ENCODE measurements around the gene CYB5RL. TPM values are rescaled to one million over a fixed set of nuclear protein-coding genes. Genes with fewer than 3 reads are reported as not detected.

The CYB5RL gene
- total and polyA plus RNA-seq, 5 experiments from 2014 or later = 2.4 to 10.5 (median 4.0) TPM

GRCh38 chr1:54207287-54207686 lies 7.5 kb upstream of the CYB5RL start:
- ATAC-seq (no peak), DNase-seq (no peak)
- Mint-ChIP-seq H3K4me1 (peaks cover 9 to 22% (median 16%) of the 10 kb centered on the region in 4 donors), H3K27me3 (no peaks in the 10 kb centered on the region), H3K36me3 (peaks cover 13 to 92% (median 49%) of the 10 kb centered on the region in 3 donors), H3K4me3 (no peak overlapping the region), H3K9me3 (no peaks in the 10 kb centered on the region), H3K27ac (no peak overlapping the region)
- POLR2A ChIA-PET = no interaction called here

DNA sequence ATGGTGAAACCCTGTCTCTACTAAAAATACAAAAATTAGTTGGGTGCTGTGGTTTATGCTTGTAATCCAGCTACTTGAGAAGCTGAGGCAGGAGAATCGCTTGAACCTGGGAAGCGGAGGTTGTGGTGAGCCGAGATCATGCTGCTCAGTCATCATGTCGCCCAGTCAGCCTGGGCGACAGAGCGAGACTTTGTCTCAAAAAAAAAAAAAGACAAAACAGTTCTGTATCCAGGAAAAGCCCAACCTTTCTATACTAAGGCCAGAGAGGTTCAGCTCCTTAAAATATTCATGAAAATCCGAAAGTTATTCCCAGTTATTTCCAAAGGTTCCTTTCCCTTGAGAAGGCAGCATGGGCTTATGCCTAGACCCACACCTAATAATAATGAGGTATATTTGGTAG lies 4.4 kb upstream of the CYB5RL start:
- POLR2A ChIA-PET = no interaction called here
- H3K4me1 Mint-ChIP-seq = peaks cover 13 to 47% (median 34%) of the 10 kb centered on the region in 4 donors
- no peaks in the 10 kb centered on the region for H3K27me3 Mint-ChIP-seq
- H3K9me3 Mint-ChIP-seq = no peaks in the 10 kb centered on the region
- peaks cover 13 to 65% (median 26%) of the 10 kb centered on the region in 3 donors for H3K36me3 Mint-ChIP-seq
- DNase-seq (no peak), ATAC-seq (no peak)
- H3K4me3 Mint-ChIP-seq = no peak overlapping the region
- no peak overlapping the region for H3K27ac Mint-ChIP-seq

DNA sequence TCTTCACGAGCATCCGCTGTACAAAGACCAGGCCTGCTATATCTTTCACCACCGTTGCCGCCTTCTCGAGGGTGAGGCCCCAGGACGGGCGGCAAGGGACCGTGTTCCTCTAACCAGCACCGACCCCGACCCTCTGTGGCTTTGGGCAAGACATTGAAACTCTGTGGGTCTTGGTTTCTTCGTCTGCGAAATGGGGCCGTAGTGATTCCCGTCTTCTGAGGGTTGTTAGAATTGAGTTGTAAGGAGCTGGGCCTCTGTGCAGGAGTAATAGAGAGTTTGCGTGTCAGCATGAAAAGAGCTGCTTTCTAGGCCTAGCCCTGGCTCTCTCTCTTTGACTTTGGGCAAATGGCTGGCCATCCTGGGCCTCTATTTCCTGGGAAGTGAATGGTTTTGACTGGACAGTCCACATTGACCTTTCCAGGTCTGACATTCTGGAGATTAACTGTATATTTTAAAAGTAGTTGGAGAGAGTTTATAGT lies 728 bp upstream of the CYB5RL start:
- peak overlapping the region; percentile 88 to 97 (median 93) for H3K4me3 Mint-ChIP-seq
- H3K9me3 Mint-ChIP-seq = no peaks in the 10 kb centered on the region
- no peak for DNase-seq
- H3K4me1 Mint-ChIP-seq = peaks cover 18 to 44% (median 38%) of the 10 kb centered on the region in 4 donors
- H3K27ac Mint-ChIP-seq = peak overlapping the region; percentile 83 to 94 (median 92)
- ATAC-seq = no peak
- H3K36me3 Mint-ChIP-seq = peaks cover 0 to 34% (median 11%) of the 10 kb centered on the region in 3 donors
- POLR2A ChIA-PET = interaction anchor here (0.9 to 1.4 kb wide), 6 partner anchors 11 to 289 kb away, joined by 3 to 8 read pairs (median 4); partner anchors contain the start of genes IFT25 and SSBP3
- H3K27me3 Mint-ChIP-seq = no peaks in the 10 kb centered on the region

DNA sequence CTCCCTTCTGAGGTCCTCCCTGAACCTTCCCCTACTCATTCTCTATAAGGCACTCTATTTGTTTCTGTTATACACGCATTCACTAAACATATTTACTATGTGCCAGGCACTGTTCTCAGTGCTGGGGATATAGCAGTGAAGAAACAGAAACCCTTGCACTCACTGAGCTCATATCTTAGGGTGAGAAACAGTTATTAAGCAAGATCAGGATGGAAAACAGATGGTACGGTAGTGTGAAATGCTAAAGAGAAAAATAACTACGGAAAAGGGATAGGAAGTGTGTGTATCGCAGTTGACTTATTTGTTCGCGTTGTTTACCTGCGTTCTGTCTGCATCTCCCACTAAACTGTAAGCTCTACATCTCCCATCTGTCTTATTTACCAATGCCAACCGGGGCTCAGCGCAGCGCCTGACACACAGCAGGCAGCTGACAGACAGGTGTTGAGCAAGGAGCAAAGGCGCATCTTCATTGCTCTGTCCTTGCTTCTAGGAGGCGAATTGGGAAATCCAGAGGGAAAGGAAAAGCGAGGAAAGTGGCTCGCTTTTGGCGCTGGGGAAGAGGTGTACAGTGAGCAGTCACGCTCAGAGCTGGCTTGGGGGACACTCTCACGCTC lies 572 bp downstream of the CYB5RL start:
- peak in 1 of 10 donors; percentile 11 for DNase-seq
- no peak for ATAC-seq

DNA sequence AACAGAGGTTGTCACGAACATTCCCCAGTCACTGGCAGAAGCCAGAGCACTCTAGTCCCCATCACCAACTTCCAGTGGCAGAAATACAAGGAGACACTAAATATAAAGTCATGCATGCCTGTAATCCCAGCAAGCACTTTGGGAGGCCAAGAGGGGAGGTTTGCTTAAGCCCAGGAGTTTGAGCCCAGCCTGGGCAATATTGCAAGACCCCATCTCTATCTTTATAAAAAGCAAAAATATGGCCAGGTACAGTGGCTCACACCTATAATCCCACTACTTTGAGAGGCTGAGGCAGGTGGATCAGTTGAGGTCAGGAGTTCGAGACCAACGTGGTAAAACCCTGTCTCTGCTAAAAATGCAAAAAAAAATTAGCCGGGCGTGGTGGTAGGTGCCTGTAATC lies 6.4 kb downstream of the CYB5RL start:
- Mint-ChIP-seq H3K9me3 (no peaks in the 10 kb centered on the region), H3K27me3 (no peaks in the 10 kb centered on the region), H3K36me3 (peaks cover 4 to 54% (median 5%) of the 10 kb centered on the region in 3 donors), H3K4me1 (peaks cover 0 to 3% (median under 1%) of the 10 kb centered on the region in 4 donors), H3K27ac (peak overlapping the region in 1 of 10 donors; percentile 86), H3K4me3 (no peak overlapping the region)
- ATAC-seq = no peak
- DNase-seq = no peak
- POLR2A ChIA-PET = no interaction called here

More for the DNA sequence above, 572 bp downstream of the CYB5RL start:
- Mint-ChIP-seq H3K4me3 (peak overlapping the region; percentile 88 to 97 (median 93)), H3K4me1 (peaks cover 15 to 41% (median 38%) of the 10 kb centered on the region in 4 donors), H3K36me3 (peaks cover 0 to 34% (median 5%) of the 10 kb centered on the region in 3 donors), H3K9me3 (no peaks in the 10 kb centered on the region), H3K27me3 (no peaks in the 10 kb centered on the region), H3K27ac (peak overlapping the region; percentile 83 to 94 (median 92))
- POLR2A ChIA-PET = interaction anchor here (0.8 to 1.4 kb wide), 7 partner anchors 11 to 290 kb away, joined by 3 to 8 read pairs (median 3); partner anchors contain the start of genes IFT25 and SSBP3

GRCh38 chr1:54191525-54191924 lies 8.3 kb downstream of the CYB5RL start:
- Mint-ChIP-seq H3K27me3 (no peaks in the 10 kb centered on the region), H3K4me1 (no peaks in the 10 kb centered on the region), H3K9me3 (no peaks in the 10 kb centered on the region), H3K4me3 (no peak overlapping the region), H3K36me3 (peaks cover 4 to 69% (median 11%) of the 10 kb centered on the region in 3 donors), H3K27ac (no peak overlapping the region)
- ATAC-seq (no peak), DNase-seq (no peak)
- POLR2A ChIA-PET = no interaction called here

GRCh38 chr1:54190526-54190925 lies 9.3 kb downstream of the CYB5RL start:
- POLR2A ChIA-PET = no interaction called here
- peaks cover 4 to 73% (median 16%) of the 10 kb centered on the region in 3 donors for H3K36me3 Mint-ChIP-seq
- H3K4me3 Mint-ChIP-seq = no peak overlapping the region
- ATAC-seq (no peak), DNase-seq (no peak)
- H3K27me3 Mint-ChIP-seq = no peaks in the 10 kb centered on the region
- H3K4me1 Mint-ChIP-seq = no peaks in the 10 kb centered on the region
- H3K27ac Mint-ChIP-seq = no peak overlapping the region
- H3K9me3 Mint-ChIP-seq = no peaks in the 10 kb centered on the region

DNA sequence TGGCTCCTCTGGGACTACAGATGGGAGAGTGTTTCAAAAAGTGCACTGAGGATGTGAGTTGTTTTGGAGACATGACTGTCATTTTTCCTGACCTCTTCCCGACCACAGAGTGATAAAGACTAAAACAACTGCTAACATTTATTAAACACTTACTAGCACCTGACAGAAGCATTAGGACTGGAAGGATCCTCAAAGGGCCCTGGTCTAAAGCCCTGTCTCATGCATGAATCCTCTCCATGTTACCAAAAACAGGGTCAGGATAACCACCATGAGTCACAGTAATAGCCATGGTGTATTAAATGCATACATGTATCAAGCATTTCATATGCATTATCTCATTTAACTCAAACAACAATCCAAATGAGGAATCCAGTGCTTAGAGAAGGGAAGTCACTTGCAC lies 11.5 kb downstream of the CYB5RL start:
- no peak overlapping the region for H3K27ac Mint-ChIP-seq
- H3K27me3 Mint-ChIP-seq = no peaks in the 10 kb centered on the region
- DNase-seq = no peak
- H3K9me3 Mint-ChIP-seq = no peaks in the 10 kb centered on the region
- POLR2A ChIA-PET = no interaction called here
- H3K4me3 Mint-ChIP-seq = no peak overlapping the region
- no peak for ATAC-seq
- H3K36me3 Mint-ChIP-seq = peaks cover 4 to 63% (median 16%) of the 10 kb centered on the region in 3 donors
- H3K4me1 Mint-ChIP-seq = no peaks in the 10 kb centered on the region

DNA sequence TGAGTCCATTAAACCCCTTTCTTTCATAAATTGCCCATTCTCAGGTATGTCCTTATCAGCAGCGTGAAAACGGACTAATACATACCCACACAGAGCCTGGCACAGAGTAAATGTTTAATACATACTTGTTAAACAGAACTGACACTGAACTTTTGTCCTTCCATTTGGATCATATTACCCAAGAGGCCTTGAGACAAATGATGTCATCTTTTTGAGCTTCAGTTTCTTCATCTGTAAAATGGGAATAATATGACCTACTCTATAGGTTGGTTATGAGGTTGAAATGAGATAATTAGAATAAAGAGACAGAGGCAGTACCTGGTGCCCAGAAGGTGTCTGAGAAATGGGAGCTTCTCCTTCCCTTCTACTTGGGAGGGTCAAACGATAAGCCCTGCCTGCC lies 13.8 kb downstream of the CYB5RL start:
- H3K36me3 Mint-ChIP-seq = peaks cover 0 to 50% (median 16%) of the 10 kb centered on the region in 3 donors
- no peaks in the 10 kb centered on the region for H3K27me3 Mint-ChIP-seq
- POLR2A ChIA-PET = no interaction called here
- H3K27ac Mint-ChIP-seq = no peak overlapping the region
- H3K4me3 Mint-ChIP-seq = no peak overlapping the region
- no peak for DNase-seq
- ATAC-seq = no peak
- no peaks in the 10 kb centered on the region for H3K4me1 Mint-ChIP-seq
- H3K9me3 Mint-ChIP-seq = no peaks in the 10 kb centered on the region

- peaks cover 0 to 37% (median 5%) of the 10 kb centered on the region in 3 donors for H3K36me3 Mint-ChIP-seq
- no peaks in the 10 kb centered on the region for H3K27me3 Mint-ChIP-seq
- no peak overlapping the region for H3K27ac Mint-ChIP-seq
- no peak overlapping the region for H3K4me3 Mint-ChIP-seq
- DNase-seq = no peak
- H3K9me3 Mint-ChIP-seq = no peaks in the 10 kb centered on the region
- POLR2A ChIA-PET = no interaction called here
- ATAC-seq = no peak
- H3K4me1 Mint-ChIP-seq = no peaks in the 10 kb centered on the region
Measured at GRCh38 chr1:54180701-54181360, 19.0 kb downstream of the CYB5RL start.

DNA sequence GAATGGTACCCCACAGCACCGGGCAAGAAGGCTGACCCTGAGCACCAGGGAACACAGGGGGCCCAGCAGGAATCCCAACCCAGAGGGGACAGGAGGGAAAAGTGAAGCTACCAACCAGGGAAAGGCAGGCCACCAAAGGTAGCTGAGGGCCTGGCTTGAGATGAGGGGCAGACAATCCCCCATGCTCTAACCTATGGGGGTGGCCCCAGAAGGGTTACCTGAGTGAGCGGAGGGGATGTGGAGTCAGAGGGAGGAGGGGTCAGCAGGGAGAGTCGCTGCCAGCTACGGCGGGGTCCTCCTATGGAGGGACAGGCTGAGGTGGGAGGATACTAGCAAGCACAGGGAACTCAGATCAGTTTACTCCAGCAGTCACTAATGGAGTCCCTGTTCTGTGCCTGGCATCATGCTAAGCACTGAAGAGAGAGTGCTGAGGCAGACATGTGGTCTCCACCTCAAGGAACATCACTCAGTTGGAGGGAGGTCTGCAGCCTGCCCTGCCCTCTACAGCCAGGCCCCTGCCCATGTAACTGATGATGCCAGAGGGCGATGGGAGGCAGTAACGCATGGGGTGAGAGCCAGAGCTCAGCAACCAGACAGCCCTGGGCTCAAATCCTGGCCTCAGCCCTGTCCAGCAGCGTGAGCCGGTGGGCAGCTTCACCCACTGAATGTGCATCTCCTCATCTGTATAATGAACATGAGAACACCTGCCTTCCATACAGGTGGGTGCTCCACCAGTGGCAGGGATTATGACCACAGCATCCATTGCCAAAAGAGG lies 21.3 kb downstream of the CYB5RL start:
- no peak for DNase-seq
- POLR2A ChIA-PET = no interaction called here
- Mint-ChIP-seq H3K9me3 (no peaks in the 10 kb centered on the region), H3K27me3 (no peaks in the 10 kb centered on the region), H3K4me1 (no peaks in the 10 kb centered on the region), H3K36me3 (peaks cover 0 to 28% (median 2%) of the 10 kb centered on the region in 3 donors), H3K4me3 (no peak overlapping the region), H3K27ac (no peak overlapping the region)
- ATAC-seq = no peak

DNA sequence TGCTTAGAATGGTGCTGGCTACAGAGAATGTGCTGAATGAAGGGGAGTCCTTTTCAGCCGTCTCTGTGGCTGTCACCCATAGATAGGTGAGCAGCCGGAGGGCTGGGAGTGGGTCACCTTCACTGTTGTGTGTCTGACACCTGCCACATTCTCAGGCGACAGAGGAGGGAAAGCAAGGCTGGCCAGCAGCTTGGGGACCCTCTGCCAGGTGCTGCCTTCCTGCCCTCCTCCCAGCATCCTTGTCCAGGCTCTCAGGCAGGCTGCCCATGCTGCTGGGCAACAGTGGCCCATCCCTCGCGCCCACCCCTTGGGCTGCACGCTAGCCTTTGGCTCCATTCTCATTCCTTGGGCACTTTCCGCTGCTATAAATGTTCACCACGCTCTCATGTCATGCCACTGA lies 22.1 kb downstream of the CYB5RL start:
- H3K27me3 Mint-ChIP-seq = no peaks in the 10 kb centered on the region
- no peak for ATAC-seq
- H3K4me1 Mint-ChIP-seq = no peaks in the 10 kb centered on the region
- H3K36me3 Mint-ChIP-seq = peaks cover 0 to 24% (median 2%) of the 10 kb centered on the region in 3 donors
- DNase-seq = no peak
- H3K9me3 Mint-ChIP-seq = no peaks in the 10 kb centered on the region
- H3K27ac Mint-ChIP-seq = no peak overlapping the region
- H3K4me3 Mint-ChIP-seq = no peak overlapping the region
- POLR2A ChIA-PET = no interaction called here
